Sciatic nerve (tissue), 2 donors: ENCODE measurements around the gene GPATCH11. TPM values are rescaled to one million over a fixed set of nuclear protein-coding genes. Genes with fewer than 3 reads are reported as not detected.

Experiments
- ATAC-seq: fragments of 200-7000 bp; cut with Tn5 transposase; one replicate; pipeline ENCODE4 v1.9.1; 2020; ENCODE audit warnings: mild to moderate bottlenecking, moderate library complexity
- DNase-seq: peaks from one replicate; pipeline ENCODE4 v3.0.0-alpha.2; 2020; ENCODE audit warnings: low spot score
- intact Hi-C: fragments of 100-400 bp; cut with DNase I; formaldehyde crosslinking; loops from one replicate; pipeline ENCODE4 v1.14.2; 2022
- total RNA-seq: library from RNA; stranded (reverse); fragmentation: NEBNext Ultra II Directional; extraction: Animal tissue kit (Norgen Biotek cat#: 25700); gene quantifications from one replicate; pipeline ENCODE4 v1.2.1, GENCODE V29; 2021
- donor health status: DM: no; HTN: no; CAD: no.
- donor health status: DM: no; HTN: no; CAD: no.

Gene GPATCH11
- total RNA-seq, 1 donor from 2014 or later, result 8.9 TPM

- intact Hi-C loops, result no loop called here
- ATAC-seq (no peak), DNase-seq (no peak)
These were observed 18.3 kb downstream of the GPATCH11 start for GRCh38 chr2:37102588-37102987.

GRCh38 chr2:37104178-37104577 is 19.9 kb downstream of the GPATCH11 start:
- ATAC-seq (no peak), DNase-seq (no peak)
- intact Hi-C loops, result no loop called here

GRCh38 chr2:37105150-37105549 is 20.8 kb downstream of the GPATCH11 start:
- intact Hi-C loops, result no loop called here
- DNase-seq (no peak), ATAC-seq (no peak)

- DNase-seq (no peak), ATAC-seq (no peak)
- intact Hi-C loops, result no loop called here
These were observed 25.2 kb downstream of the GPATCH11 start for GRCh38 chr2:37109523-37109922.

GRCh38 chr2:37110306-37111212 is 26.2 kb downstream of the GPATCH11 start:
- intact Hi-C loops, result no loop called here
- DNase-seq, result no peak
- ATAC-seq, result no peak

GRCh38 chr2:37111958-37112357 is 27.6 kb downstream of the GPATCH11 start:
- intact Hi-C loops, result no loop called here
- ATAC-seq, result no peak
- no peak for DNase-seq

- no peak for ATAC-seq
- no peak for DNase-seq
- intact Hi-C loops, result no loop called here
These were observed 33.2 kb downstream of the GPATCH11 start for GRCh38 chr2:37117566-37117965.

GRCh38 chr2:37119157-37119556 is 34.8 kb downstream of the GPATCH11 start:
- DNase-seq, result no peak
- no peak for ATAC-seq

GRCh38 chr2:37125416-37125815 is 41.1 kb downstream of the GPATCH11 start:
- no peak for ATAC-seq
- intact Hi-C loops, result no loop called here
- DNase-seq, result no peak

More at GRCh38 chr2:37119157-37119556, 34.8 kb downstream of the GPATCH11 start:
- intact Hi-C loops, result no loop called here

GRCh38 chr2:37132914-37133313 is 48.6 kb downstream of the GPATCH11 start:
- intact Hi-C loops, result no loop called here
- ATAC-seq (no peak), DNase-seq (no peak)

- intact Hi-C loops, result no loop called here
- DNase-seq (no peak), ATAC-seq (no peak)
These were observed 58.2 kb downstream of the GPATCH11 start for GRCh38 chr2:37142546-37142945.

- no peak for ATAC-seq
- no peak for DNase-seq
- intact Hi-C loops, result no loop called here
These were observed 59.7 kb downstream of the GPATCH11 start for GRCh38 chr2:37143974-37144373.

GRCh38 chr2:37146062-37146461 is 61.7 kb downstream of the GPATCH11 start:
- DNase-seq, result no peak
- intact Hi-C loops, result no loop called here
- ATAC-seq, result no peak

- intact Hi-C loops, result no loop called here
- DNase-seq (no peak), ATAC-seq (no peak)
These were observed 64.0 kb downstream of the GPATCH11 start for GRCh38 chr2:37148325-37148724.

Other genes starting within 250 kb of the GPATCH11 start
- gene STRN, start 118.0 kb upstream of the GPATCH11 start, total RNA-seq, result 38.9 TPM
- 25.7 TPM for gene HEATR5B, start 146 bp upstream of the GPATCH11 start, total RNA-seq
- gene EIF2AK2, start 72.5 kb downstream of the GPATCH11 start, total RNA-seq, result 56.0 TPM
- gene SULT6B1, start 104.2 kb downstream of the GPATCH11 start, total RNA-seq, result not detected
- 43.5 TPM for gene CEBPZOS, start 112.0 kb downstream of the GPATCH11 start, total RNA-seq
- 57.6 TPM for gene CEBPZ, start 147.1 kb downstream of the GPATCH11 start, total RNA-seq
- gene NDUFAF7, start 147.1 kb downstream of the GPATCH11 start, total RNA-seq, result 21.1 TPM
- gene PRKD3, start 240.3 kb downstream of the GPATCH11 start, total RNA-seq, result 57.2 TPM